Fibroblast of lung (primary cell): ENCODE data around the gene SERPINB6.

Experiments used
- EZH2 ChIP-seq: IDR thresholded peaks from 2 replicates; pipeline ENCODE4 v1.5.1; 2012; ENCODE audit warnings: low read length, control low read depth, mild to moderate bottlenecking; ENCODE audit errors: missing control alignments
- TF ChIP-seq, protein P1 (sequence below), 2 donors: IDR thresholded peaks in 1 of 2; conservative IDR thresholded peaks in 1 of 2; 1 replicate in 1 of 2; 2 replicates in 1 of 2; pipeline ENCODE4 v1.5.1; 2011 to 2012; ENCODE audit warnings: low read length in 2 of 2, control low read depth in 1 of 2, inconsistent platforms in 1 of 2, low read depth in 1 of 2, mild to moderate bottlenecking in 1 of 2

DNA sequence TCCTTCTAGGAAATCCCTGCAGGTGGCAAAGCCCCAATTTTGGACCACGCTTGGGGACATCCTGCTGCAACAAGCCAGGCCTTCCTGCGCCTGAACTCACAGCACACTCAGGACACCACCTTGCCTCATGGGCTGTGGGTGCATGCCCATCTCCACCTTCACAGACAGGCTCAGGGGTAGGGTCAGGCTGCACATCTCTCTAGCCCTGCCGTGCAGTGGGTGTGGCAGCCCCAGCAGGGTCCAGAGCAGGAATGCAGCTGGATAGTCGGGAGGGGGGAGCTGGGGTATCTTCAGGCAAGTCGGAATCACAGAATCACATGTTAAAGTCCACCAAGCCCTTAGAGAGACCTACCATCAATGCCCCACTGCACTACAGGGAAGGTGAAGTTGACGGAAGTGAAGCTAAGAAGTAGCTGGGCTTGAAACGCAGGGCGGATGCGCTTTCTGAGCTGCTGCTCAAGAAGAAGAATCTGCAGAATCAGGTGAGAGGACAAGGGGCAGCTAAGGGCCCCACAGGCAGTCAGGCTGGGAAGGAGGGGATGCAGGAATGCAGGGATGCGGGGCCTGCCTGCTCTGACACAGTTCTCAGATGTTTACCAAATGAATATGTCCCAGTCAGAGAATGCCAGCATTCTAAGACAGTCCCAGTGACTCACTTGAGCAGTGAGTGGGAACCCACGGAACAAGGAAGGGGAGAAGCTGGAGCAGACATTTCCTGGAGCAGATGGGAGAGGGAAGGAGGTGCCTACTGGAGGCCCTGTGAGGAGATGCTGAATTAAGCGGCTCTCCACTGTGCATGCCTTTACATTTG lies 11.3 kb downstream of the SERPINB6 start:
- TF ChIP-seq, protein P1, sequence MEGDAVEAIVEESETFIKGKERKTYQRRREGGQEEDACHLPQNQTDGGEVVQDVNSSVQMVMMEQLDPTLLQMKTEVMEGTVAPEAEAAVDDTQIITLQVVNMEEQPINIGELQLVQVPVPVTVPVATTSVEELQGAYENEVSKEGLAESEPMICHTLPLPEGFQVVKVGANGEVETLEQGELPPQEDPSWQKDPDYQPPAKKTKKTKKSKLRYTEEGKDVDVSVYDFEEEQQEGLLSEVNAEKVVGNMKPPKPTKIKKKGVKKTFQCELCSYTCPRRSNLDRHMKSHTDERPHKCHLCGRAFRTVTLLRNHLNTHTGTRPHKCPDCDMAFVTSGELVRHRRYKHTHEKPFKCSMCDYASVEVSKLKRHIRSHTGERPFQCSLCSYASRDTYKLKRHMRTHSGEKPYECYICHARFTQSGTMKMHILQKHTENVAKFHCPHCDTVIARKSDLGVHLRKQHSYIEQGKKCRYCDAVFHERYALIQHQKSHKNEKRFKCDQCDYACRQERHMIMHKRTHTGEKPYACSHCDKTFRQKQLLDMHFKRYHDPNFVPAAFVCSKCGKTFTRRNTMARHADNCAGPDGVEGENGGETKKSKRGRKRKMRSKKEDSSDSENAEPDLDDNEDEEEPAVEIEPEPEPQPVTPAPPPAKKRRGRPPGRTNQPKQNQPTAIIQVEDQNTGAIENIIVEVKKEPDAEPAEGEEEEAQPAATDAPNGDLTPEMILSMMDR (conservative IDR thresholded peaks at IDR 0.05 in 1 of 2, IDR thresholded peaks at IDR 0.05 in 1 of 2; ENCODE audit: low read depth in 1 of 2, low read length in 2 of 2): no peak
- TF ChIP-seq EZH2: no peak
